Activated naive CD4-positive, alpha-beta T cell treated with Interleukin-2 at 50 U/mL for 16 hours (primary cell): ENCODE measurements around the gene MOV10L1.

ENCODE experiments used
- DNase-seq: peaks from one replicate; pipeline ENCODE4 v3.0.0-alpha.2; 2020

MOV10L1 gene

DNA sequence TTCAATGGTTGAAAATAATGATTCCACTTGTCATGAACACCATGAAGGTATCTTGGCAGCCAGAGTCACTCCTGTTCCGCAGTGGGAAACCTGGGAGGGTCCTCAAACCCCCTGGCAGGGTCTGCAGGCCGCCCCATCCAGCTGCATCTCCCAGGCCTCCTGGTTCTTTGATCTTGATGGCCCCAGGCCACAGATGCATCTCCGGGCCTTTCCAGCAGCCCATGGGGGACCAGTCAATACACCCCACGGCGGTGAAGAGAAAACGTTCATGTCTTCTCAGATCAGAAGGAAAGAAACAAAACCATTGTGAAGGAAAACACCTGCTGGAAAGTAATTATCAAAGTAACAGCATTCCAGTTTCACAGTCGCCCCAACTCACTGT is 29.9 kb upstream of the MOV10L1 start:
- DNase-seq = no peak

DNA sequence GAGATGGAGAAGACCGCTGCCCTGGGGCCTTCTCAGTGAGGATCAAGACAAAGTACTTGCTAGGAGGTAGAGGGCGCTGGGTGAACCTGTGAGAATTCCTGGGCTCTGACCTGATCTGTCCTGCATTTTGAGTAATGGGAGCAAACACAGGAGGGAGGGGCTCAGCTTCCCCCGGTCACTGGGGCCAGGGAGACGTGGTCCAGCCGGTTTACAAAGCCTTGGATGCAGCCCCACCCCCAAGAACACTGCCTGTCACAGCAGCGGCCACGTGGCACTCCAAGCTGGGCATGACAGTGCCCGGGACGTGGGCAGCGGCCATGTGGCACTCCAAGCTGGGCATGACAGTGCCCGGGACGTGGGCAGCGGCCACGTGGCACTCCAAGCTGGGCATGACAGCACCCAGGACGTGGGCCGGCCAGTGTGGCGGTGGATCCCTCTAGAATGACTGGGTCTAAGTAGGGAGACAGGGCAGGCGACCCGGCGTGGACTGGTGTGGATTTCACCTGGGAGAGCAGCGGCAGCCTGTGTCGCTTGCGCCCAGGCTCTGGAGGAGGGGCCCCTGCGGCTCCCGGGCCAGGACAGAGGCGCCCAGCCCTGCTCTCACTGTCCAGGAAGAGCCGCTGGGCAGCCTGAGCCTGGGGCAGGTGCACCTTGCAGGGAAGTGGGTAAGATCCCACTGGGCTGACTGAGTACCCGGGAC is 29.2 kb upstream of the MOV10L1 start:
- no peak for DNase-seq

DNA sequence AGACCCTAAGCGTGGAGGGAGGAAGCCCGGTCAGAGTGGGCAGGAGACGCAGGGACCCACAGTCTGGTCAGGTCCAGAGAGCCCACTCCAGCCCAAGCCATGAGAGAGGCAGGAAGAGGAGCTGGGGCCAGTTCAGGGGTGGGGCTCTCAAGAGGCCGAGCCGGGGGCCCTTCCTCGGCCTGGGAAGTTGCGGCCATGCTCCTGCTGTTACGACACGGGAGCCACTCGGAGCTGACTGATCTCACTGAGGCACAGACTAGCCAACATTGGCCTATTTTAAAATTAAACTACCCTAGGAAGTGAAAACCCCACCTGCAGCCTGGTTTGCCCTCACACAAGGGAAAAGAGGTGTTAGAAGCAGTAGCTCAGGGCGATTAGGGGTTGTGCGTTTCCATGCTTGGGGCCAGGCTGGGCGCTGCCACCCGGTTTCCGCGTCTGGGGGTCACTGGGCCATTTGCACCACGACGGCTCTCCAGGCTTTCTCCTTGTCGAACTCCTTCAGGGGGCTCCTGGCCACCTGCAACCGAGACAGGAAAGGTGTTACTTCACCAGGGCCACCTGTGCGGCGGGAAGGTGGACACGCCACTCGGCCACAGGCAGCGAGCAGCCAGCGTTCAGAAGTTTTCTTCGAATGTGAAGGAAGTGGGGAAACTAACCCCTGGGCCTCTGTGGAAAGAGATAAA is 28.5 kb upstream of the MOV10L1 start:
- no peak for DNase-seq

DNA sequence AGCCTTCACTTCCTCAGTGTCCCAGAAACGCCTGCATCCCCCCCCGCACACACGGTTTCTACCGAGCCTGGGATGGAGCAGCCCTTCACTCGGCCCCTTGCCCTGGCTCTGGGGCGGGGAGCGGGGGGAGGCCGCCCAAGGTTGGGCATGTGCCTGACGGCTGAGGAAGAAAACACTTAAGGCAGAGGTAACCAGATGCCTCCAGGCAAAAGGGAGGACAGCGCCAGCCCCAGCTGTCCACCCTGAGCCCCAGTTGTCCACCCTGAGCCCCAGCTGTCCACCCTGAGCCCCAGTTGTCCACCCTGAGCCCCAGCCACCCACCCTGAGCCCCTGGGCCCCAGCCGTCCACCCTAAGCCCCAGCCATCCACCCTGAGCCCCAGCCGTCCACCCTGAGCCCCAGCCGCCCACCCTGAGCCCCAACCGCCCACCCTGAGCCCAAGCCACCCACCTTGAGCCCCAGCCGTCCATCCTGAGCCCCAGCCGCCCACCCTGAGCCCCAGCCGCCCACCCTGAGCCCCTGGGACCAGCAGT is 27.9 kb upstream of the MOV10L1 start:
- no peak for DNase-seq

DNA sequence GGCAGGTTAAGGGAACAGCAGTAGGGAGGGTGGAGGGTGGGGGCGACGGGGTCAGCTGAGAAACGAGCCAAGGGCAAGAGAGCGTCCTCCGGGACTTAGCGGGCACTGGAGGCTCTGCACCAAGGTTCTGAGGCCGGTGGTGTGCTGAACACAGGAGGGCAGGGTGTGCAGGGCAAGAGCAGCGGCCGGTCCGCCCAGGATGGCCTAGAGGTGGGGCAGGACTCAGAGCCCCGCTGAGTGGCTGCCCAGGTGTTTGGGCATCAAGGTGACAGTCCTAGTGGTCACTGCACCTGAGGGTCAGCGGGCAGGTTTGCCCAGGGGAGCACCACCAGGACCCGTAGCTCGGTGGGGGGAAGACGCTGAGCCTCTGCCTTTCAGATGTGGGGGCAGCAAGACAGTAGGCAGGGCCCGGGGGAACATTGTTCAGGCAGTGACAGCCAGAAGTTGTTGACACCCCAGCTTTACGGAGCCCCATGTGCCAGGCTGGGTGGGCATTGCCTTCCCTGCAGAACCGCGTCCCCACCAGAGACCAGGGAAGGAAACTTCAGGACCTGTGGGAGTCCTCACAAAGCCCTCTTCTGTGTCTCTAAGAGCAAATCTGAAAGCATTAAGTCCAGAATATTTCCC is 27.2 kb upstream of the MOV10L1 start:
- no peak for DNase-seq

DNA sequence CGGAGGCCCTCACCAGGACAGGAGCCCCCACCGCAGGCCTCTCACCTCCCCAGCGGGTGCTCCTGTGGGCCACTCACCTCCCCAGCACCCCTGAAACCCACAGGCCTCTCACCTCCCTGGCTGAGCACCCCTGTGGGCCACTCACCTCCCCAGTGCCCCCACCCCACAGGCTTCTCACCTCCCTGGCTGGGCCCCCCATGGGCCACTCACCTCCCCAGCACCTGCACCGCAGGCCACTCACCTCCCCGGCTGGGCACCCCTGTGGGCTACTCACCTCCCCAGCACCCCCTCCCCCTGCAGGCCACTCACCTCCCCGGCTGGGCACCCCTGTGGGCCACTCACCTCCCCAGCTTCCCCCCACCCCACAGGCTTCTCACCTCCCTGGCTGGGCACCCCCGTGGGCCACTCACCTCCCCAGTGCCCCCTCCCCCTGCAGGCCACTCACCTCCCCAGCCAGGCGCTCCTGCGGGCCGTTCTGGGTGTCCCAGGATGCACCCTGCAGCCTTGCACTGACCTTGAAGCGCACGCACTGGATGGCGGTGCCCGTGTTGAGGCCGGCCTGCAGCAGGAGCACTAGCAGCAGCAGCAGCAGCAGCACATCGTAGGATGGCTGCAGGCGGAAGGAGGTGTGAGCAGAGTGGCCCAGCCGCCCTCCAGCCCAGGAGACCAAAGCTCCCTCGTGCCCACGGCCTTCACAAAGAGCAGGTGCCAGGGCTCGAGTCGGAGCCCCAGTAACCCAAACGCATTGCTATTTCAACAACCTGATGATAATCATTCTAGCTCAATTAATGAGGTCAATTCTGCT is 26.0 kb upstream of the MOV10L1 start:
- DNase-seq = no peak

DNA sequence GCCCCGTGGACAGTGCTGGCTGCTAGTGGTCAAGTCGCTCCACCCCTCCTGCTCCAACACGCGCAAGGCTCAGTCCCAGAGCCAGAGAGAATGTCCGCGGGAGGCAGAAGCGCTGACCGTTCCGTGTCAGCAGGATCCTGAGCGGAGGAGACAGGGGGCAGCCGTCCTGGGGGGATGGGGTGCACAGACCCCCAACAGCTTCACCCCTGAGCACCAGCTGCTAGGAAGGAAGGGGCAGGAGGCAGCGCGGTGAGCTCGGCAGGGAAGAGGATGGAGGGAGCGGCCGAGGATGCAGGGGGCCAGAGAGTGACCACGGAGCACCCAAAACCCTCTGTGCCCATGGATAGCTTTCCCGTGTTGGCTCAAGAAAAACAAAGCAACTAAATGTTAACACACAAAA is 25.4 kb upstream of the MOV10L1 start:
- no peak for DNase-seq

DNA sequence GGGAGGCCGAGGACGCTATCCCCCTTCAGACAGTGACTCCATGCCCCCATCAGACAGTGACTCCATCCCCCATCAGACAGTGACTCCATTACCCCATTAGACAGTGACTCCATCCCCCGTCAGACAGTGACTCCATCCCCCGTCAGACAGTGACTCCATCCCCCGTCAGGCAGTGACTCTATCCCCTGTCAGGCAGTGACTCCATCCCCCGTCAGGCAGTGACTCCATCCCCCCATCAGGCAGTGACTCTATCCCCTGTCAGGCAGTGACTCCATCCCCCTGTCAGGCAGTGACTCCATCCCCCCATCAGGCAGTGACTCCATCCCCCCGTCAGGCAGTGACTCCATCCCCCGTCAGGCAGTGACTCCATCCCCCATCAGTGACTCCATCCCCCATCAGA is 22.6 kb upstream of the MOV10L1 start:
- DNase-seq = no peak

DNA sequence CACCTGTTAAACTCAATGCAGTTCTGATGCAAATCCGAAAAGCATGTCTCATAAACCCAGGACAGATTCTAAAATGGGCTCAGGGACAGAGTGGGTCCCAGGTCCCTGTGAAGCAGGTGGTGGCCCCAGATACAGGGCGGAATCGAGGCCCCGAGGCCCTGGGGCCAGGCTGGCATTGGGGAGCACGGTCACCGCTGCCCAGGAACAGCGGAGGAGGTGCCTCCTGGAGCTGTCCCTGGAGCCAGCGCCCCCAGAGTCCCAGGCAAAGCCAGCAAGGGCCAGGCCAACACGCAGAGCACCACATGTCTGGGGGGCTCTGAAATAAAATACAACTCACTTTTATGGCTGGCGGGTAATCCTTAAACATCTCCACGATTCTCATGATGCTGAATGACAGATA is 21.7 kb upstream of the MOV10L1 start:
- DNase-seq = no peak

DNA sequence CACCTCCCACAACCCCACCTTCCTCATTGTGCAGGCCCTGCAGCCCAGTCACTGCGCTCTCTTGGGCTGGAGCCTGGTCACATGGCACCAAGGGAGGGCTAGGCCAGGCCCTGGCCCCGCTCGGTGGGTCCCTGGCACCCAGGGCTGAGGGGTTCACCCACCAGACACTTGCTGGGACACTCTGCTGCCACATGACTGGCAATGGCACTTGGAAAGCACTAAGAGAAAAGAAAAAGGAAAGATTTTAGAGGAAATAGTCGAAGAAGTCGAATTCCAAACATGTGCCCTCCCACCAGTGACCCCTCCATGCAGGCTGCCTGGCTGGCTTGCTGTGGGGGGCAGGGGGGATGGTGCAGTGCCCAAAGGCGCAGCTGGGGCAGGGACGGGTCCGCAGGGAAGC is 19.4 kb upstream of the MOV10L1 start:
- DNase-seq = no peak

DNA sequence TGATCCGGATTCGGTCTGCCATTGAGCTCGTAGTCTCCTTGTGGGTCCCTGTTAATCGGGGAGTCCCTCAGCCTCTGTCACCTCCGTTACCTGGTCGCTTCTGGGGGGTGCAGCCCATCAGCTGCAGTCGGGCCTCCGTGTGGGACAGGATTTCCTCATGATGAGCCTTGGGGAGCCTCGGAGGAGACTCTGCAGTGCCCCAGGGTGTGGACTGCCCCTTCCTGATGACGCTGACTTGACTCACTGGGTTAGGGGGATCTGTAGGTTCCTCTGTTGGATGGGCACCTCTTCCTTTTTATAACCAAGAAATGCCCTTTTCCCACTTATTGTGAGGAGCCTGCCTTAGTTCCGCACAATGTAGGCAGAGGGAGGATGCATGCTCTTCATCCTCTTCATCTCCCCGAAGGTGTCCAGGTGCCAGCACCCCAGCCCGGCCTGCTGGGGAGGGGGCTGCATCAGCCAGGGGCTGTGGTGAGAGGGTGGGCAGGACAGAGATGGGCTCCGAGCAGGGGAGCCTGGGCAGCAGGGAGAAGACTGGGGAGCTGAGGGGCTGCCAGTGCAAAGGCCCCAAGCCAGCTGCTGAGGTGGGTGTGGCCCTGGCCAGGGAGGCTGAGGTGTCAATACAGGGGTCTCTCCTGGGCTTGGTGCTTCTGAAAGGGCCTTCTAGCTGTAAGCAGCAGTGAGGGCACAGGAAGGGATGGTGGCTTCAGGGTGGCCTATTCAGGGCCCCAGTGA is 18.2 kb upstream of the MOV10L1 start:
- no peak for DNase-seq

DNA sequence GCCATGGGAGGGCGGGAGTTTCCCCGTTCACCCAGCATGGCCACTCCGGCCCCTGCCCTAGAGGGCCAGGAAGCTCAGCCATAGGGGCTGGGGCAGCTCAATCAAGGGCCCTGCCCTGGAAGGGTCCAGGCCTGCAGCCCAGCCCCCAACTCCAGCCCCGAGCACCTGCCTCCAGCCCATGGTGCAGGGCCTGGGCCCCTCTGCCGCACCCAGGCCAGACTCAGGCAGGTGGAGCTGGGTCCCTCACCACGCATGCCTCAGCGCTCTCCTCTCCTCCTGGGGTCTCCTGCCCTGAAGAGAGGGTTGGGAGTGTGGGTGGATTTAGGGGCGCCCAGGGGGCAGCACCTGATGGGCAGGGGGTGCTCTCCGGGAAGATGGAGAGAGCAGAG is 17.6 kb upstream of the MOV10L1 start:
- no peak for DNase-seq

DNA sequence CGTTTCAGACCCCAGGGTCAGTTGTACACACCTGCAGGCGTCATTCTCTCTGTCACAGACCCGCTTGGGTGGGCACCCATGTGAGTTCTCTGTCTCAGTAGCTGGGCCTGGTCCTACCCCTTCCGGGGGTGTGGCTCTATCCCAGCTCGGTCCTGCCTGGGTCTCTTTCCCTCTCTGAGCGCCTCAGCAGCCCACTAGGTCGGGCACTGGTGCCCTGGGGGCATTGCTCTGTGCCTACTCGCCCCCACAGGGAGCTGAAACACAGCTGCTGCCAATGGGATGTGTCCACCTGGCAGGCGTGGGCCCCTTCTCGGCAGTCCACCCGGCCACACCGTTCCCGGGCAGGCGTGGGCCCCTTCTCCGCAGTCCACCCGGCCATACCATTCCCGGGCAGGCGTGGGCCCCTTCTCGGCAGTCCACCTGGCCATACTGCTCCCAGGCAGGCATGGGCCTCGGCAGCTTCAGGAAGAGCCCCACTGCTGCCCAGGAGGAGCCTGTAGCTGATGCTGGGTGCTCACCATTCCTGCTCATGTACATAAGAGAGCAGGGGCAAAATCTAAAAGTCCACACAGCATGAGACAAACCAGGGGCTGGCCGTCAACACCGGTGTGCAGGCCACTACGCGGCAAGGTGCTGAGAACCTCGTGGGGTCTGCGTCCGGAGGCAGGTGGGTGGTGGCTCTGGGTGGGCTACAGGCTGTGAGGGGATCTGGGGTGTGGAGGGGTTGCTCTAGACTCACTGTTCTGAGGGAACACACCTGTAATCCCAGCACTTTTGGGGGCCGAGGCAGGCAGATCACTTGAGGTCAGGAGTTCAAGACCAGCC is 16.9 kb upstream of the MOV10L1 start:
- DNase-seq = no peak

DNA sequence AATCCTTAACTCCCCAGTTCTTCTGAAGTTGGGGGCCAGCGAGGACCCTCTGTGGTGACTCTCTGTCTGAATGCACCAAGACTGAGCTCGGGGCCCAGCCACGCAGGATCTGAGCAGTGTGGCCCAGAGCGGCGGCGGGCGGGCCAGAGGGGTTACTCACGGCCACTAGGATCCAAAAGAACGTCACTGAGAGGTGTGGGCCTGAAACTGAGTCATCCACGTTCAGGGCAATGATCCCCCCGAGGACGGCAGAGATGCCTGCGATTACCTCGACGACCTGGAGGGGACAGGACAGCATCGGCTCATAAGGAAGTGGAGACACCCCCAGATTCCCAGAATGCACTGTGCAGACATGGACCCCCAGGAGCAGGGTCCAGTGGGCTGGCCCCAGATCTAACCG is 15.8 kb upstream of the MOV10L1 start:
- no peak for DNase-seq

DNA sequence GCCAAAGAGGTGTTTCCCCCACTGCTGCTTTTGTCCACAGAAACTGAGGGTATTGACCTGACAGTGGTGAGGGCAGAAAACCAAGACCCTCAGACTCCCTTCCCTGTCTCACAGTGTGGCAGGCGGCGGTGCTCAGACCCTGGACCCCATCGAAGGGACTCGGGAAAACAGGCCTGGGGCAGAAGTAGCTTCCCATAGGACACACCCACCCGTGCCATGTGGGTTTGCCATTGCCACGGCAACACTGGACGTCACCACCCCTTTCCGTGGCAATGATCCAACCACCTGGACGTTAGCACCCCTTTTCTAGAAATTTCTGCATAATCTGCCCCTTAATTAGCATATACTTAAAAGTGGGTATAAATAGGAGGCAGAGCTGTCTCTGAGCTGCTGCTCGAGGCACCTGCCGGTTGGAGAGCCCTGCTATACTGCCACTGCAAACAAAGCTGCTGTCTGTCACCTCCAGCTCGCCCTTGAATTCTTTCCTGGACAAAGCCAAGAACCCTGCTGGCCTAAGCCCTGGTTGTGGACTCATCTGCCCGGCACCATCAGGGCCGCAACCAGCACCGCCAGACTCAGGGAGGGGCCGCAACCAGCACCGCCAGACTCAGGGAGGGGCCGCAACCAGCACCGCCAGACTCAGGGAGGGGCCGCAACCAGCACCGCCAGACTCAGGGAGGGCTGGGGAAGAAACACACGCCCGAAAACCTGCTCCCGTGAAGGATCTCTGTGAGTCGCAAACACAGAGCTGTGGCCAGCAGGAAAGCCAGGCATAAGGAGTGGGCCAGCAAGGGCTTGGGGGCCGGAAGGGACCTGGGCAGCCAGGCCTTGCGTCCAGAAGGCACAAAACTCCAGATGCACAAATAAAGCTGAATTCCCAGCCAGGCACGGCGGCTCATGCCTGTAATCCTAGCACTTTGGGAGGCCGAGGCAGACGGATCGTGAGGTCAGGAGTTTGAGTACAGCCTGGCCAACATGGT is 15.0 kb upstream of the MOV10L1 start:
- no peak for DNase-seq

DNA sequence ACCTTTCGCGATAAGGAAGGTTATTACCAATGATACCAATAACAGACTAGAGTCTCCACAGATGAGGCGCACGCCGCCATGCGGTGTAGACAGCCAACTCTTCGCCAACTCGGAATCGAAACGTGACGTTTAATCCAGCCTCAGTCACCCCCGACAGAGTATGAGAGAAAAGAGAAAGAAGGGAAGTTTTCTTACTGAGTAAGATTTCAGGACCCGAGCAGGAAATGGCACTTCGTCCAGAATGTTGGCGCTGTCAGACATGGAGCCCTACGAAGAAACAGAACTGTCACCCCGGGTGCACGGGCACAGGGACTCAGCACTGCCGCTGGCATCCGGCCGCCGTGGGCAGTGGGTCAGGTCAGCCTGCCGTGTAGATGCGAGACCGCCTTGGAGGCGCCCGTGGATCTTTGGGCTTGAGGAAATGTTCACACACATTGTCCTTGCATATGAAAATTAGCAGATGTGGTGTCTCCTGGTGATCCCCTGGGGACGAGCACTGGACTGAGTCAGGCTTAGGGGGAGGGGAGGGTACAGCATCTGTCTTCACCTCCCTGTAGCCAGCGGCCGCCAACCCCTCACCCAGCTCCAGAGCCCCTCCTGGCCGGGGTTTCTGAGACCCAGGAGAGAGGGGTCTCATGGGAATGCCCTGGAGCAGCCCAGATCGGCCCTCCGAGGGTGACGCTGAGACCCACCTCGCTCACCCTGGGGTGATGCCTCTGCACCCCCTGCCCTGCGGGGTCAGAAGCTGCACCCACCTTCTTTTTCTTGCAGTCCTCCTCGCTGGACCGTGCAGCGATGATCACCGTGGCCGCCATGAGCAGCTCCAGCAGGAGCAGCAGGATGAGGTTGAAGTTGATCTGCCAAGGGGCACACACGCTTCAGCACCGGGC is 12.9 kb upstream of the MOV10L1 start:
- DNase-seq = no peak

DNA sequence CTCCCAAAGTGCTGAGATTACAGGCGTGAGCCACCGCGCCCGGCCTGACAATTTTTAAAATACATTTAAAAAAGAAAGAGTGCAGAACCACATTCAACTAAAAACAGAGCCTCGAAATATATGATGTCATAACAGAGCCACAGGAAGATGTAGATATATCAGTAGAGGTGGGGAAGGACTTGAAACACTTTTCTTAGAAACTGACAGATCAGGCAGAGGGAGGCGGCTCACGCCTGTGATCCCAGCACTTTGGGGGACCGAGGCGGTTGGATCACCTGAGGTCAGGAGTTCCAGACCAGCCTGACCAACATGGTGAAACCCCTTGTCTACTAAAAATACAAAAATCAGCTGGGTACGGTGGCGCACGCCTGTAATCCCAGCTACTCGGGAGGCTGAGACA is 11.6 kb upstream of the MOV10L1 start:
- no peak for DNase-seq

DNA sequence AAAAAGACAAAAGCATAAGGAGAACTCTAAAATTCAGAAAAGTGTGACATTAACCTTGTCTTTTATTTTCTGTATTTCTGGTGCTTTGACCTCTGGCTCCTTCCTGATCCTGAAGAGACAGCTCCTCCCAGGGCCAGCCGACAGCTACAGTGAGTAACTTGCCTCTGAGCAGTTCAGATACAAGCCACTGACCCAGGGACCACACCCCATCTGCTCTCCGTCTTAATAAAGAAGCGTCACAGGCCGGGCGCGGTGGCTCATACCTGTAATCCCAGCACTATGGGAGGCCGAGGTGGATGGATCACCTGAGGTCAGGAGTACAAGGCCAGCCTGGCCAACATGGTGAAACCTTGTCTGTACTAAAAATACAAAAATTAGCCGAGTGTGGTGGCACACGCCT is 11.0 kb upstream of the MOV10L1 start:
- DNase-seq = no peak

DNA sequence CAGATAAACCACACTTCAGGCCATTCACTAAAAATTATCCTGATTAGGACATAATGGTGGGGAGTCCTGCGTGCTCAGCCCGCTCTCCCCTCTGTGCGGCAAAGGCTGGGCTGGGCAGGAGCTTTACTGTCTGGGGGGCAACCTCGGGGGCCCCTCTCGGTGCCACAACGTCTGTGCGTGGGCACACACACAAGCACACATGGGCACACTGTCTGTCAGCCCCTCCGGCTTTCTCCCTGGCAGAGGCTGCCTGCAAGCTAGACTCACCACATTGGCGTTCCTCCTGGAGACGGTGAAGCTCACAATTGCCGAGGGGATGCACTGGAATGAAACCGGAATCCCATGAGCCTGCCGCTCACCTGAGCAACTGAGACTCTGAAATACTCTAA is 9.7 kb upstream of the MOV10L1 start:
- DNase-seq = no peak
